GM21367 (cell line): ENCODE data around the gene STEAP4.
"Not testable (repeated sequence)": the region's sequence is repeated elsewhere in the genome, so short reads cannot be mapped to it uniquely, and the experiment has no call there.

Experiments
- ATAC-seq: cut with Tn5 transposase; IDR thresholded peaks from one replicate; pipeline ENCODE4 v1.9.1; 2021; ENCODE audit not compliant: unreplicated experiment

The STEAP4 gene

GRCh38 chr7:88314061-88314491 is 7.4 kb upstream of the STEAP4 start:
- no peak for ATAC-seq

DNA sequence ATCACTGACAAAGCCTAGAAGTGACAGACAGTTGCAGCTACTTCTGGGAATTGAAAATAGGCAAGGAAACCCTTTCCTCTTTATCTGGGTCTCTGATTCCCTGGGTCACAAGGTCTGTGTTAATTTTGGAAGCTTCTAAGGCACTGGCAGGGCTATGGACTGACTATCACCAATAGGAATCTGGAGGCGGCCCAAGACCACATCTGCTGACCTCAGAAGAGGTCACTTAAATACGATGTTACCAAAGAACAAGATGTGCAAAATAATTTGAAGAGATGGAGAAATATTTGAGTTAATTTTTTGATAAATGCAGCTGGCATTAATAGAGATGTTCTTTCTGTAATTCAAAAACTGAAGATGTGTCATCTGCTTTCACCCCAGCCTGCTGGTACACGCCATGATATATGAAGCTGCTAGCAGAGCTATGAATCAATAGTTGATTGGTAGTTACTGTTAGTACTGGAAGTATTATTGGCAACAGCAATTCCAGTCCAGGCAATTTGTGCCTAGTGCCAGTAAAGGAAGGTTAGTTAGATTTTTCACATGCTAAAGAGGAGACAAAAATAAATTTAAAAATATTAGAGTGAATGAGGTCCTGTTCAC is 5.5 kb upstream of the STEAP4 start:
- ATAC-seq = no peak

DNA sequence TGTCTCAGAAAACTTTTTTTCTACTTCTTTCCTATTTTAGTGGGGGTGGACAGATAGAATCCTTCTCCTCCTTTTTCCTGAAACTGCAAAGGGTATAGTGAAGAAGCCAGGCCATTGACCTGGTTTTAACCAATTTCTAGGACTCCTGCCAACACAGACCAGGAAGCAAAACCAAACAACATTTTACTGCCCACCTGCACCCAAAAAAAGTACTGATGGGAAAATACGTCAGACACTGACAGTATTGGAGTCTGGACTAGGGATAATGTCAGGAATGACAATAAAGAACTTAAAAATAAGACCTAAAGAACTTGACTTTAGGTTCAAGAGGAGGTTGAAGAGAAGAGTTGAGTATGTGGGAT is 5.0 kb upstream of the STEAP4 start:
- ATAC-seq = no peak

DNA sequence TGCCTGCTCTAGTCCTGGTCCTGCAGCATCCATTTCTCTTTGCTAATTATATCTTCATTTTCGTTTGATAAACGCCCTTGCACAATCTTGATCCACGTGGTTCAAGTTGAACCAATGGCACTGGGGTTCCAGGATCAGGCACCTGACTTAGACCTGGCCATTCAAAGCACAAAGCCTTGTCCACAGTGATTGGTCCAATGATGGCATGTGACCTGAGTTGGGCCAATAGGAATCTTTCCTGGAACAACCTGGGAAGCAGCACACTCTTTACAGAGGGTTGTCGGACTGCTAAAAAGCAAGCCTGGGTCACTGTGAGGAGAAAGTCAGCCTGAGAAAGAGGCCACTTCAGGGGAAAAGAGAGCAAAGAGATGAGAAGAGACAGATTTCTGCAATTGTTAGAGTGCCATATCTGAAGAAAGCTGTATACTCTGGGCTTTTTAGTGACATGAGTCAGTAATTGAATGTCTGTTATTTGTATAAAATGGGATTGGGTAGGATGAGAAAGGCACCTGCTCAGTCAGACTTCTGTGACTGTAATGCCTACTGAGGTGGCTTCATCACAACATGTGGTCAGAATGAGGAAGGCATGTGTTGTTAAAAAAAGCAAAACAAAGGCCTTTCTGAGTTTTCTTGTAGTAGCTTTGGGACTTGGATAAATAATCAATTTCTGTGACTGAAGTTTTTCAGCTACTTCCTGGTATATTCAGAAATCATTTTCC is 4.4 kb upstream of the STEAP4 start:
- no peak for ATAC-seq

- no peak for ATAC-seq
Measured at GRCh38 chr7:88309819-88310218, 3.1 kb upstream of the STEAP4 start.

DNA sequence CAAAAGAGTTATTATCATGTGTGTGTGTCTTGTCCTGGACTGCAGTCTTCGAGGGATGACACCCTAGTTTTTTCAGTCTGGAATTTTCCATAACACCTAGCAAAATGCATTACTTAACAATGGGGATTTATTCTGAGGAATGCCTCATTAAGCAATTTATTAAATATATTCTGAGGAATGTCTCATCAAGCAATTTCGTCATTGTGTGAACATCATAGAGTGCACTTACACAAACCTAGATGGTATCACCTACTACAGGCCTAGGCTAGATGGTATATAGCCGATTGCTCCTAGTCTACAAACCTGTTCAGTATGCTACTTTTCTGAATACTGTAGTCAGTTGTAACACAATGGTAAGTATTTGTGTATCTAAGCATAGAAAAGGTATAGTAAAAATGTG is 1.1 kb upstream of the STEAP4 start:
- no peak for ATAC-seq

DNA sequence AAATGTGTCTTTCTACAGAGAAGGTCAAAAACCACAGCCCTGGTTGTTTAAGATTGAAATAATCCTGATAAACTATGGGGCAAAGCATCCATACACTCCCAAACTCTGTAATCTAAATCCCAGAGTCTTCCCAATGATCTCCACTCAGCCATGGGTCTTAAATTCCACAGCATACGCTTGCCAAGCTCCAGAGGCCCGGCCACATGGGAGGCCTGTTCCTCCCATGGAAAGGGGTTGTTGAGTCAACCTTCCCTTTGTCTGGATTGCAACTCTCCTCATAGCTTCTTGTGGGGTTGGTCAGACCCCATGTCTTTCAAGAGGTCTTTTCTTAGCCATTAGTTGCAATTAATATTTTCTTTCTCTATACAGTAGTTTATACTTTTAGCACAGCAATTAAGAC is 718 bp upstream of the STEAP4 start:
- ATAC-seq = no peak

DNA sequence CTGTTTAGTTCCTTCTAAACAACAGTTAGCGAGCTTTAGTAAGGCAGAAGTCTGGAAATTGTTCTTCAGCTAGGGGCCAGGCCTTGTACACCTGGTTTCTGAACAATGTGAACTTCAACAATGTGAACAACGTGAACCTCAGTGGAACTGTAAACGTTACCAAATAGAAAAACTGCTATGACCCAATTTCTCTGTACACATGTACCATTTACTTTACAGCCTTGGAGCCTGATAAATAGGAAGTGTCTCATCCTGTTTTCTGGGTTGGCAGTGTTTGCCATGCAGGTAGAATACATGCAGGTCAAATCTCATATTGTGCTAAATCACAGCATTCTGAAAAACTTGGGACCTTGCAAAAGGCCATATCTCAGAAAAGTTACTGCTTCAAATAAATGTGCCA is 1.6 kb downstream of the STEAP4 start:
- no peak for ATAC-seq

DNA sequence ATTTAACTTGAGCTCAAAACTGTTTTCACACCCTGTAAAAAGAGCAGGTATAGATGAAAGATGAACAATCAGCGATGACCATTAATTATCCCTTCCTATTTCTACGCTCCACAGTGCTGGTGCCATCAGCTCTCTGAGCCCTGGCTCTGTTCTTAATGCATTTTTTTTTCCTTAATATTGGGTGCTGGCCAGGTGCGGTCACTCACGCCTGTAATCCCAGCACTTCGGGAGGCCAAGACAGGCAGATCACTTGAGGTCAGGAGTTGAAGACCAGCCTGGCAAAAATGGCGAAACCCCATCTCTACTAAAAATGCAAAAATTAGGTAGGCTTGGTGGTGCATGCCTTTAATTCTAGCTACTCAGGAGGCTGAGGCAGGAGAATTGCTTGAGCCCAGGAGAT is 4.2 kb downstream of the STEAP4 start:
- no peak for ATAC-seq

DNA sequence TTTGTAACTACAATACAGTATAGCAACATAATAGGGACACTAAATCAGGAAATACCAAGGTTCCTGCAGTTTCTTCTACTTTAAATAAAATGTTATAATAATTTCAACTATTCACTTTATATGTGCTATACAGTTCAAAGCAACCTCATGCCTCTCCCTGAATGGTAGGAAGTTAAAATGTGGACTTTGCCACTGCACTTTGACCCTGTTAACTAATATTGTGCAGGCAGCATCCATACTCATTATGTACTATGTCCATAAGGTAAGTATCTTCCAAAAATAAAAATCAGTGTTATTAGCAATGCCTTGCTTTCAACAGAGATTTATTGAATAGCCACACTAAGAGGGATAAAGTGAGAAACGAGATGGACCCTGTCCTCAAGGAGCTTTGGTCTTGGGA is 4.8 kb downstream of the STEAP4 start:
- ATAC-seq = no peak

DNA sequence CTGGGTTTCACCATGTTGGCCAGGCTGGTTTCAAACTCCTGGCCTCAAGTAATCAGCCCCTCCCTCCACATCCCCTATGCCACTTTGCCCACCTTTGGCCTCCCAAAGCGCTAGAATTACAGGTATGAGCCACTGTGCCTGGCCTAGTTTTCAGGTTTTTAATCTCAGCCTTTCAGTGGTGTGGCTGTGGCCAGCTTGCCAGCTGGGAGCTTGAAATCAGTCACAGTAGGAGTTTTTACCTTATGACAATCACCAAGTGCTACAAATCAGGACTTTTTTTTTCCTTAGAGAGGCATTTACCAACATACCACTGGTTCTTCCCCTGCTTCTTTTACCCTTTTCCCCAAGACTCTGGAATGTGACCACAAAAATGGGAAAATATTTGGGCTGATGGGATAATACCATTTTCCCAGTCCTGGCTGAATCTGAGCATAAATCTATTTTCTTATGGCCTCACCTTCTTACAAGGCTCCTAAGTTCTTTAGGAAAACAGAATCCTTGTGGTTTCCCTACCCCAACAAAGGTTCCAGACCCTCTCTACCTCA is 6.2 kb downstream of the STEAP4 start:
- ATAC-seq = no peak

DNA sequence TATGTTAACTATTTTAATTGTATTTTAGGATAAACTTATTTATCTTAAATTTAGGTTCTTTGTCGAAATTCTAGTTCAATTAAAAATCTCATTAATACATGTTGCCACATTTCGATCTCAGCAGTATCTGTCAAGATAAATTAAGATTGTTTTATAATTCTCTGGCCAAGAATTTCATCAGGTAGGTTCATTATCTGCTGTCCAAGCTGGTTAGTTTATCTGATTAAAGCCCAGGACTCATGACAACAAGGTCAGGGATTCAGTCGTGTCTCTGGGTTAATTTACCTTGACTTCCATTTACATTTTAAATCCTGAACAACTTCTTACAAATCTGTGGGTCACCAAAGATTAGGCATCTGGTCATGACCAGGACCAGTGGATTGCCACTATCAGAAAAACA is 7.6 kb downstream of the STEAP4 start:
- ATAC-seq = no peak

GRCh38 chr7:88293866-88294265 is 12.8 kb downstream of the STEAP4 start:
- ATAC-seq = no peak

- ATAC-seq = no peak
Measured at GRCh38 chr7:88291398-88292173, 15.1 kb downstream of the STEAP4 start.

DNA sequence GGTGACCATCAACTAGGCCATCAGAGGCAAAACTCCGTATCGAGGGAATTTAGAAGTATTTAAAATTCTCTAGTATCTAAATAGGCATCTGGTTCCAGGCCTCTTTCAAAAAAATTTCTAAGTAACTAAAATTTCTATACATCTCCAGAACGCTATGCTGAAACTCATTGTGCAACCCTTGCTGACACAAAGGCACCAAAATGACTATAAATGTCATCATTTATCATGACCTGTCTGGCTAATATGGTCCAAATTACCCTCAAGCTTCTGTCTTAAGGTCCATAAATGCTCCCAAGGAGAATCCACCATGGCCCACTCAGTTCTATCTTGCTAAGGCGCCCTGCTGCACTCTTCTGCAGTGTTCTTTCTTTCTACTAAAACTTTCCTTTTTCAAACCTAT is 16.2 kb downstream of the STEAP4 start:
- ATAC-seq = no peak

- ATAC-seq = no peak
Measured at GRCh38 chr7:88289564-88290025, 17.1 kb downstream of the STEAP4 start.

- ATAC-seq = no peak
Measured at GRCh38 chr7:88281749-88282148, 24.9 kb downstream of the STEAP4 start.

GRCh38 chr7:88280801-88281200 is 25.9 kb downstream of the STEAP4 start:
- ATAC-seq = no peak

DNA sequence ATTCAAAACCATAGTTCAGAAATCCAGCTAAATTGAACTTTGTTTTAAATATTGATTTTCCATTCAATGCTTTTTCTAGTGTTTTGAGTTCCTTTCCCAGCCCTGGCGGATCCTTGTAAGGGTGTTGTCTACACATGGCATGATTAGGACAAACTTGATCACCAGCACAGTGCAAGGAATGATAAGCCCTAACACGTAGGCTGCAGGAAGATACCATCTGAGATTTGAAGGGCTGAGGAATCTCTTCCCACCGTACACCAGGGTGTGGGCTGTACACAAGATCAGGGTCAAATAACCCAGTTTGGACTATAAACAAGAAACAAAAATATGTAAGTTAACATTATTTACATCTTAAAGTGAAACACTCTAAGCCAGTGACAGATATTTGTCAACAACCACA is 27.4 kb downstream of the STEAP4 start:
- no peak for ATAC-seq

DNA sequence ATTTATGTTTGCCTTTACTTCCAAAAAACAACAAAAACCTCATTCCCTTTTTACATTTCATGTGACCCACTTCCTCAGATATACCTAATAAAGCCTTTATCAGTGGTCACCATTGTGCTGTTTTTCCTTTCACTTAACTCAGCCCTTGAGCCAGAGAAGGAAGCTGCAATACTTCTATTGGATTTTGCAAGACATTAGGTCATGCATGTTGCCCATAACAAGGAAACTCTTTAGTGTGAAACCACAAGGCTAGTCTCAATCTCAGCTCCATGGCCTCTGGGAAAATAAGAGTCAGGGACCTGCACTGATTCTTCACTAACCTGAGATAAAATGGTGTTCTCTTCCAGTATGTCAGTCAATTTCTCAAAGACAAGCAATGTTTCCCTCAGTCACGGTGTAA is 27.8 kb downstream of the STEAP4 start:
- ATAC-seq = no peak

GRCh38 chr7:88276605-88277153 is 30.0 kb downstream of the STEAP4 start:
- ATAC-seq = no peak

GRCh38 chr7:88274856-88275255 is 31.8 kb downstream of the STEAP4 start:
- not testable (repeated sequence) for ATAC-seq
